GM18909 (cell line): Measurements from ENCODE around the gene SELP.

Experiments
- ATAC-seq: cut with Tn5 transposase; IDR thresholded peaks from one replicate; pipeline ENCODE4 v1.9.1; 2021; ENCODE audit warnings: mild to moderate bottlenecking; ENCODE audit not compliant: unreplicated experiment, poor library complexity

The SELP gene

GRCh38 chr1:169623132-169623926, 6.6 kb downstream of the SELP start:
- no peak for ATAC-seq

DNA sequence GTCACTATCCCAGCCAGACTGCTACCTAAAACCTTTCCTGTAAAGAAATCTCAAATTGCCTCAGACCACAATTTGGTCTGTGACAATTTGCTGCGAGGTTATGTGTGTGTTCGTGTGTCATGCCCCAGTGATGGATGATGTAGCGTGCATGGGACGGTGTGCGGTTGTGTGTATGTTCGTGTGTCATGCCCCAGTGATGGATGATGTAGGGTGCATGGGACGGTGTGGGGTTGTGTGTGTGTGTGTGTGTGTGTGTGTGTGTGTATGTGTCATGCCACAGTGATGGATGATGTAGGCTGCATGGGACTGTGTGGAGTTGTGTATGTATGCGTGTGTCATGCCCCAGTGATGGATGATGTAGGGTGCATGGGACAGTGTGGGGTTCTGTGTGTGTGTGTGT, 9.4 kb downstream of the SELP start:
- no peak for ATAC-seq

GRCh38 chr1:169618367-169618766, 11.6 kb downstream of the SELP start:
- ATAC-seq, result no peak

GRCh38 chr1:169615803-169616202, 14.1 kb downstream of the SELP start:
- ATAC-seq, result no peak

DNA sequence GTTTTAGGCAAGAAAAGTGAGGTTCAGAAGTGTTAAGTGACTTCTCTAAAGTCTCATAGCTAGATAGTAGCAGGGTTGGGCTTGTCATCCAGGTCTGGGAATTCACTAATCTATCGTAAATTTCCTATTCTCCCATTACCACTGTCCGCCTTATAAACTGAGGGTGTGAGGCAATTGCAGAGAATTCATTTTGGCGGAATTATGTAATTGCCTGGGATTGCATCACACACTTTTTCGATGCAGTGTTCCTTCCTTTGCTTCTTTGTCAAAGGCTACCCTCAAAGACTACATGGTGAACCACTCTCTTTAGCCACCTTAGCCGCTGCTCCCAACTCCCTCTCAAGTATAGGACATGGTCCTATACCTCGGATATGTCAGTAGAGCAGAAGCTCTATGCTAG, 19.1 kb downstream of the SELP start:
- ATAC-seq, result no peak

GRCh38 chr1:169610108-169610507, 19.8 kb downstream of the SELP start:
- ATAC-seq, result no peak

DNA sequence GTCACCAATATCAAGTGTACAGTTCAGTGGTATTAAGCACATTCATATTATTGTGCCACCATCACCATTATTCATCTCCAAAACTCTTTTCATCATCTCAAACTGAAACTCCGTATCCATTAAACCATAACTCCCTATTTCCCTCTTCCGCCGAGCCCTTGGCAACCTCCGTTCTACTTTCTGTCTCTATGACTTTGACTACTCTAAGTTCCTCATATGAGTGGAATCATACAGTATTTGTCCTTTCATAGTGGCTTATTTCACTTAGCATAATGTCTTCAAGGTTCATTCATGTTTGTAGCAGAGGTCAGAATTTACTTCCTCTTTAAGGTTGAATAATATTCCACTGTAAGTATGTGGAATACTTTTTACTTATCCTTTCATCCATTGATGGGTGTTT, 21.7 kb downstream of the SELP start:
- no peak for ATAC-seq

GRCh38 chr1:169604781-169605560, 25.0 kb downstream of the SELP start:
- ATAC-seq, result peak; percentile 78

DNA sequence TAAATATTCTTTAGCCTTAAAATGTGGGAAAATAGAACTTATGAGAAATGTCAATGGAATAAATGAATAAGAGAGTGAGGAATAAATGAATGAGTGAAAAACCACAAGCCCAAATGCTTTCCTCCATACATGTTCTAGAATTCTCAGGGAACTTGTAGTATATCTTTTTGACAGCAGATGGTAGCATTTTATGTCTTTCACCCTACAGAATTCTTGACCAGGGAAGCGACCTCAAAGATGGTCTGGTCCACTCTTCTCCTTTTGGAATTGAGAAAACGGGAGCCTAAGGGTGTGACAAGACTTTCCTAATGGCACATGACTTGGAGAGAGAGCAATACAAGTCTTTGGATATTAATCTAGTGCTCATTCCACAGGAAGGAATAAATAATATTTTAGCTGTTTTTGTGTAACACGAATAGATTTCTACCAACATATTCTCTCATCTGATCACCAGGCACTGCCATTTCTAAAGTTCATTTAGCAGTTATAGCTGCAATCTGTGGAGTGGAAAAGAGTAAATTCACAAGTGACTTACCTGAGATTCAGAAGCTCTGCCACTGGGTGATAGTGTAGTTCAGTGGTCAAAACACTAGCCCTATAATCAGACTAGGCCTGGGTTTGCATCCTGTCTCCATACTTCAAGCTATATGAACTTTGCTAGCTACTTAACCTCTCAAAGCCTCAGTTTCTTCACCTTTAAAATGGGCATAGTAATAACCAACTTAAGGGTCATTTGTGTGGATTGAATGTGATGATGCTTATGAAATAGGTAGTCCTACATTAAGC, 28.6 kb downstream of the SELP start:
- ATAC-seq, result no peak

DNA sequence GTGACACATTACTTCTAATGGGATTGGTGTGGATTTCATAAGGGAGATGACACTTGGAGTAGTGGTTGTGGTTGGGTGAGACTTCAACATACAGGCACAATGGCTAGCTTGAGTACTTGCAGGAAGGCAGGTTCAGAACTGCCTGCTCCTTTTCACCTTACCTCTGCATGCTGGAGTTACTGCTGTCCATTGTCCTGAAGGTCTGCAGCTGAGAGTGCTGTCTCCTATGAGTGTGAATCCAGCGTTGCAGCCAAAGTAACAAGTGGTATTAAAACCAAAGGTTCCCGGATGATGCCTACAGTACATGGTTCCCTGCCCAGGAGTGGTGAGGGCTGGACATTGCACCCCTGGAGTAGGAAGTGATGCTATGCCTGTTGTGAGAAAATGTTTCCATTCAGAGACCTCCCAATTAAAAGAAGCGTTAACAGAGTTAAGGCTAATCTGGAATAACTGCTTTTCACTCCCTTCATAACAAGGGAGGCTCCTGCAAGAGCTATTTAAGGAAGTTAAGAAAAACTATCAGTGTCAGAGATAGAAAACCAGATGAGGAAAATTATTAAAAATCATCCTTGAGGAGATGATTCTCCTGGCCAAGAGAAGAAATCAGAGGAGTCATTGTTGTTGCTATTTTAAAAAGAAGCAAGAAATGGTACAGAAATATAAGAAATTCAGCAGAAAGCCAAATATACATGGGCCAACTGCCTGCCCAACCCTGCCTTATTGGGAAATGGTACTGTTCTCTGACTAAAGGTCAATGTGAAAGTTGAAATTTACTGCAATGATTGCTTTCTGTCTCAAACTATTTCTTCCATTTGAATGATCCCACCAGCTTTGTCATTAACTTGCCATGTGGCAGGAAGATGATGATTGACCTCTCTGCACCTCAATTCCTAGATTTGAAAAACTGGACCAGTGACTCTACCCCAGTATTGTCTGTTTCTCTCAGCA, 33.9 kb downstream of the SELP start:
- no peak for ATAC-seq

- ATAC-seq, result no peak
Observed at GRCh38 chr1:169594391-169594790, 35.5 kb downstream of the SELP start.

DNA sequence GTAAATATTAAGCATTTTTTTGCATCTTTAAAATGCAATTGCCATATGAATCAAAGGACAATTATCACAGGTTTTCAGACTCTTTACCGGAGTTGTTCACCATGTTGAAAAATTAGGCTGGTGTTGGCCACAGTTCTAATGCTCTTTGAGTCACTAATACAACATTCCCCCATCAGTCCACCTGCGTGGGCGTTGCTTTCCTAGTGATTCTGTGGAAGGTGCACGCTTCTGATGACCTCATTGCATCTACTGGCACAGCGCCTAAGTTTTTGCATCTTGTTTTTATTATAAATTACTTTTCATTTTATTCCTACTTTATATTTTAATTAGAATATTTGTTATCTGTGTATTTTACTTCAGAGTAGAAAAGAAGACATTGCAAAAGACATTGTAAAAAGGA, 39.0 kb downstream of the SELP start:
- ATAC-seq, result no peak

GRCh38 chr1:169588785-169589485, 41.0 kb downstream of the SELP start:
- no peak for ATAC-seq

DNA sequence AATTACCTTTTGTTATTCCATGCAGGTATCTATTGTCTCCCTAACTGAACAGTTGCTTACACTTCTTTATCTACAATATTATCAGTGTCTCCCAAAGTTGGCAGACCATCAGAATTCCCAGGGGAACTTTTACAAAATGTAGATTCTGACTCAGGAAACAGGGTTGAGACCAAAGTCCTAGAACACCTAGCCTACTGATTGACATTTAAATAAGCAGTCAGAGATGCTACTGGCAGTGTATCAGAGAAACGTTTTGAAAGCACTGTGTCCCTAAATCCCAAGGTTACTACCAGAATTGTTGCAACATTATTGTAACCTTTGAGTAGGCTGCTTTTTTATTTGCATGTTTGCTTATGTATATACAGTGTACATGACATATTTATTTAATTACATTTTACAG, 41.8 kb downstream of the SELP start:
- ATAC-seq, result no peak

GRCh38 chr1:169586395-169587255, 43.3 kb downstream of the SELP start, which contains the start of gene F5:
Gene F5 (minus strand): TSS chr1:169586481. CDS start chr1:169586386, 95 bp downstream.
- ATAC-seq, result peak; percentile 98

GRCh38 chr1:169586067-169586394, 43.9 kb downstream of the SELP start:
- ATAC-seq, result peak; percentile 25

DNA sequence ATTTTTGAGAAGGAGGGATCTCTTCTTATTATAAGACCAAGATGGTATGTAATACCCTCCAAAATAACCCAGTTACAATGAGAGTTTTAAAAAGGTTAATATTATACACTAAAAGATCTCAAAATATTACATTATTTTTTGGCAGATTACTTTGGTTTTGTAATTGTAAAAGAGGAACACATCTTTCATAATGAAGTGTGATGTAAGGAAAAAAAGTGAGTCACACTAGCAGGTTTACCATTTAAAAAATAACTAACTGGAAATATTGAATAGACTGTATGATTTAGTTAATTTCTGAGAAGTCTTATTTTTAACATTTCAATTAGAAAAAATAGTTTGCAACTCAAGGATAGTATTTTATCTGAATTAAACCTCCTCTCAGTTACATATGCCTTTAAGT, 44.7 kb downstream of the SELP start:
- no peak for ATAC-seq

- no peak for ATAC-seq
Observed at GRCh38 chr1:169584483-169585144, 45.3 kb downstream of the SELP start.
